ENCODE data around the gene FOXC1. TPM values are rescaled to one million over a fixed set of nuclear protein-coding genes. Genes with fewer than 3 reads are reported as not detected.

Gene FOXC1
- polyA plus RNA-seq, 1 of the 3 experiments (the other 2 are of a cell fraction), result 4.3 TPM

GRCh38 chr6:1575210-1576041, 34.3 kb upstream of the FOXC1 start (continued):
- no peak for TF ChIP-seq REST (IDR thresholded peaks at IDR 0.05; ENCODE audit: low read depth, low read length)
- TF ChIP-seq, protein P1, sequence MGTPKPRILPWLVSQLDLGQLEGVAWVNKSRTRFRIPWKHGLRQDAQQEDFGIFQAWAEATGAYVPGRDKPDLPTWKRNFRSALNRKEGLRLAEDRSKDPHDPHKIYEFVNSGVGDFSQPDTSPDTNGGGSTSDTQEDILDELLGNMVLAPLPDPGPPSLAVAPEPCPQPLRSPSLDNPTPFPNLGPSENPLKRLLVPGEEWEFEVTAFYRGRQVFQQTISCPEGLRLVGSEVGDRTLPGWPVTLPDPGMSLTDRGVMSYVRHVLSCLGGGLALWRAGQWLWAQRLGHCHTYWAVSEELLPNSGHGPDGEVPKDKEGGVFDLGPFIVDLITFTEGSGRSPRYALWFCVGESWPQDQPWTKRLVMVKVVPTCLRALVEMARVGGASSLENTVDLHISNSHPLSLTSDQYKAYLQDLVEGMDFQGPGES (IDR thresholded peaks at IDR 0.05; ENCODE audit: low read depth, low read length), result no peak

DNA sequence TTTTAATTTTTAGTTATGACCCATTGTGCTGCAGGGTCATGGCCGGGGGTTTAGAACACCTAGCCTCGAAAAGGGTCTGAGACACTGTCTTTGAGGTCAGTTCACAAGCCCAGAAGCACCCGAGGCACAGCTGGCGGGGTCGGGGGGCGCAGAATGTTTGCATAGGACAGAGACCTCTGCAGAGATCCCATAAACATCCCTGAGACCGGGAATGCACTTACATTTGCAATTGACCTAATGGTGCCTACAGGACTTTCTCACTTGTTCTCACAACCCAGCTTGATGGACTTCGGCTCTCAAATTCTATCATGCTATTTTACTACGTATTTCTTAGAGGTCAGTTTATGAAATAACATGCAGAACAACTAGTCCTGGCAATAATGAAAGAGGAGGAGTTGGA, 33.5 kb upstream of the FOXC1 start:
- H2AFZ ChIP-seq (ENCODE audit: low read depth), result no peak overlapping the region
- peaks cover 15% of the 10 kb centered on the region; the same call in 1 of the 2 replicates for H3K27me3 ChIP-seq (ENCODE audit: insufficient read depth)
- H4K20me1 ChIP-seq (ENCODE audit: insufficient read depth), result no peaks in the 10 kb centered on the region
- 52% methylated on average over 9 of the region's 9 CpGs for WGBS (ENCODE audit: low lambda C conversion rate)
- no peaks in the 10 kb centered on the region for H3K4me1 ChIP-seq (ENCODE audit: control insufficient read depth in 1 of 2, insufficient read depth in 2 of 2, low read depth in 1 of 2, low read length in 1 of 2)
- H3K79me2 ChIP-seq (ENCODE audit: insufficient read depth), result no peaks in the 10 kb centered on the region
- no peak overlapping the region for H3K4me2 ChIP-seq
- no peak overlapping the region for H3K4me3 ChIP-seq (ENCODE audit: low read depth in 2 of 2, low read length in 1 of 2)
- ChIA-PET CTCF (no interaction called here), POLR2A (no interaction called here)
- no peak overlapping the region for H3K9ac ChIP-seq
- no peak for DNase-seq
- no peak overlapping the region for H3K27ac ChIP-seq (ENCODE audit: low read depth in 2 of 2, low read length in 1 of 2)
- H3F3A ChIP-seq (replicated peaks; ENCODE audit: insufficient read depth), result no peaks in the 10 kb centered on the region
- no peaks in the 10 kb centered on the region for H3K36me3 ChIP-seq (replicated peaks in 1 of 2; ENCODE audit: control insufficient read depth in 1 of 2, insufficient read depth in 2 of 2, low read length in 1 of 2)
- no peaks in the 10 kb centered on the region for H3K9me2 ChIP-seq
- H3K9me3 ChIP-seq, result no peaks in the 10 kb centered on the region
- TF ChIP-seq, protein P2, sequence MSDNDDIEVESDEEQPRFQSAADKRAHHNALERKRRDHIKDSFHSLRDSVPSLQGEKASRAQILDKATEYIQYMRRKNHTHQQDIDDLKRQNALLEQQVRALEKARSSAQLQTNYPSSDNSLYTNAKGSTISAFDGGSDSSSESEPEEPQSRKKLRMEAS (IDR thresholded peaks at IDR 0.05; ENCODE audit: low read depth), result no peak
- TF ChIP-seq FOXM1 (IDR thresholded peaks at IDR 0.05; ENCODE audit: low read depth) (no peak), CHD2 (IDR thresholded peaks at IDR 0.05; ENCODE audit: low read length, partially characterized antibody) (no peak), USF2 (IDR thresholded peaks at IDR 0.05; ENCODE audit: borderline replicate concordance, low read depth, low read length) (no peak), REST (IDR thresholded peaks at IDR 0.05; ENCODE audit: low read depth, low read length) (no peak), RFX5 (IDR thresholded peaks at IDR 0.05; ENCODE audit: low read length) (no peak), ELF1 (IDR thresholded peaks at IDR 0.05) (no peak), TCF12 (IDR thresholded peaks at IDR 0.05) (no peak), TEAD4 (IDR thresholded peaks at IDR 0.05; ENCODE audit: borderline replicate concordance, insufficient read depth) (no peak), POLR2AphosphoS5 (IDR thresholded peaks at IDR 0.05; ENCODE audit: low read depth, low read length) (no peak), SMC3 (IDR thresholded peaks at IDR 0.05; ENCODE audit: low read depth, low read length) (no peak), MEF2A (IDR thresholded peaks at IDR 0.05; ENCODE audit: borderline replicate concordance, low read depth) (no peak), RAD21 (IDR thresholded peaks at IDR 0.05; ENCODE audit: low read length) (no peak)
- TF ChIP-seq, protein P1 (IDR thresholded peaks at IDR 0.05; ENCODE audit: low read depth, low read length), result no peak
- TF ChIP-seq, protein P3, sequence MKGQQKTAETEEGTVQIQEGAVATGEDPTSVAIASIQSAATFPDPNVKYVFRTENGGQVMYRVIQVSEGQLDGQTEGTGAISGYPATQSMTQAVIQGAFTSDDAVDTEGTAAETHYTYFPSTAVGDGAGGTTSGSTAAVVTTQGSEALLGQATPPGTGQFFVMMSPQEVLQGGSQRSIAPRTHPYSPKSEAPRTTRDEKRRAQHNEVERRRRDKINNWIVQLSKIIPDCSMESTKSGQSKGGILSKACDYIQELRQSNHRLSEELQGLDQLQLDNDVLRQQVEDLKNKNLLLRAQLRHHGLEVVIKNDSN (IDR thresholded peaks at IDR 0.05; ENCODE audit: borderline replicate concordance, low read depth), result no peak
- TF ChIP-seq, protein P4, sequence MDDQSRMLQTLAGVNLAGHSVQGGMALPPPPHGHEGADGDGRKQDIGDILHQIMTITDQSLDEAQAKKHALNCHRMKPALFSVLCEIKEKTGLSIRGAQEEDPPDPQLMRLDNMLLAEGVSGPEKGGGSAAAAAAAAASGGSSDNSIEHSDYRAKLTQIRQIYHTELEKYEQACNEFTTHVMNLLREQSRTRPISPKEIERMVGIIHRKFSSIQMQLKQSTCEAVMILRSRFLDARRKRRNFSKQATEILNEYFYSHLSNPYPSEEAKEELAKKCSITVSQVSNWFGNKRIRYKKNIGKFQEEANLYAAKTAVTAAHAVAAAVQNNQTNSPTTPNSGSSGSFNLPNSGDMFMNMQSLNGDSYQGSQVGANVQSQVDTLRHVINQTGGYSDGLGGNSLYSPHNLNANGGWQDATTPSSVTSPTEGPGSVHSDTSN (IDR thresholded peaks at IDR 0.05), result no peak

Data from SK-N-SH (cell line).